Neural cell (in vitro differentiated cells): ENCODE data around the gene FBXO21.

Experiments
- EP300 ChIP-seq: fragments of 450-650 bp; conservative IDR thresholded peaks from 2 replicates; pipeline ENCODE4 v1.6.1; 2014; ENCODE audit warnings: antibody characterized with exemption, mild to moderate bottlenecking, moderate library complexity; ENCODE audit not compliant: poor library complexity, severe bottlenecking
- EZH2 ChIP-seq: fragments of 200-600, 300-800 bp; shearing (Covaris generic), sonication (generic); IDR thresholded peaks from 2 replicates; pipeline ENCODE4 v1.6.1; 2014; ENCODE audit warnings: antibody characterized with exemption, low read length, borderline replicate concordance, mild to moderate bottlenecking; ENCODE audit not compliant: insufficient read depth, poor library complexity, severe bottlenecking
- MXI1 ChIP-seq: fragments of 450-650 bp; conservative IDR thresholded peaks from 2 replicates; pipeline ENCODE4 v1.6.1; 2014; ENCODE audit warnings: antibody characterized with exemption, mild to moderate bottlenecking; ENCODE audit not compliant: poor library complexity, severe bottlenecking
- POLR2AphosphoS5 ChIP-seq: IDR thresholded peaks from 2 replicates; pipeline ENCODE4 v1.6.1; 2012
- RAD21 ChIP-seq: fragments of 450-650 bp; conservative IDR thresholded peaks from 2 replicates; pipeline ENCODE4 v1.6.1; 2014; ENCODE audit warnings: antibody characterized with exemption, mild to moderate bottlenecking, moderate library complexity
- SMC3 ChIP-seq: fragments of 450-650 bp; conservative IDR thresholded peaks from 2 replicates; pipeline ENCODE4 v1.6.1; 2014; ENCODE audit warnings: antibody characterized with exemption, mild to moderate bottlenecking, moderate library complexity; ENCODE audit not compliant: poor library complexity
- TF ChIP-seq, protein P1 (sequence below): fragments of 450-650 bp; IDR thresholded peaks from 2 replicates; pipeline ENCODE4 v1.5.1; 2014; ENCODE audit warnings: antibody characterized with exemption, mild to moderate bottlenecking, moderate library complexity; ENCODE audit not compliant: poor library complexity, severe bottlenecking
- TF ChIP-seq, protein P2 (sequence below): IDR thresholded peaks from 2 replicates; pipeline ENCODE4 v1.6.1; 2012; ENCODE audit warnings: borderline replicate concordance

DNA sequence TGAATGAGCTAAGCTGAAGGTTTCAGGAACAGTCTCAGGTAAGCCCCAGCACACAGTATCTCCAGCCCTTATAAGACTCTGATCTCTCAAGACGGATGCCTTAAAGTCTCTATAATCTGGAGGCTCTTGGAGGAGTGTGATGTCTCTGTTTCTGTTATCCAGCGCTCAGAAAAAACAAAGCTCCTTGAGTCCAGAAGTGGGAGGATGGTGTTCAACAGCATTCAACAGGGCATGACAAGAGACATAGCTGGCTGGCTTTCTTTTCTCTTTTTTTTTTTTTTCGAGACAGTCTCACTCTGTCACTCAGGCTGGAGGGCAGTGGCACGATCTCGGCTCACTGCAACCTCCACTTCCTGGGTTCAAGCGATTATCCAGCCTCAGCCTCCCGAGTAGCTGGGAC is 59.5 kb downstream of the FBXO21 start:
- TF ChIP-seq, protein P1, sequence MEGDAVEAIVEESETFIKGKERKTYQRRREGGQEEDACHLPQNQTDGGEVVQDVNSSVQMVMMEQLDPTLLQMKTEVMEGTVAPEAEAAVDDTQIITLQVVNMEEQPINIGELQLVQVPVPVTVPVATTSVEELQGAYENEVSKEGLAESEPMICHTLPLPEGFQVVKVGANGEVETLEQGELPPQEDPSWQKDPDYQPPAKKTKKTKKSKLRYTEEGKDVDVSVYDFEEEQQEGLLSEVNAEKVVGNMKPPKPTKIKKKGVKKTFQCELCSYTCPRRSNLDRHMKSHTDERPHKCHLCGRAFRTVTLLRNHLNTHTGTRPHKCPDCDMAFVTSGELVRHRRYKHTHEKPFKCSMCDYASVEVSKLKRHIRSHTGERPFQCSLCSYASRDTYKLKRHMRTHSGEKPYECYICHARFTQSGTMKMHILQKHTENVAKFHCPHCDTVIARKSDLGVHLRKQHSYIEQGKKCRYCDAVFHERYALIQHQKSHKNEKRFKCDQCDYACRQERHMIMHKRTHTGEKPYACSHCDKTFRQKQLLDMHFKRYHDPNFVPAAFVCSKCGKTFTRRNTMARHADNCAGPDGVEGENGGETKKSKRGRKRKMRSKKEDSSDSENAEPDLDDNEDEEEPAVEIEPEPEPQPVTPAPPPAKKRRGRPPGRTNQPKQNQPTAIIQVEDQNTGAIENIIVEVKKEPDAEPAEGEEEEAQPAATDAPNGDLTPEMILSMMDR = no peak
- no peak for TF ChIP-seq POLR2AphosphoS5
- TF ChIP-seq EZH2 = no peak
- TF ChIP-seq EP300 = no peak
- no peak for TF ChIP-seq RAD21
- TF ChIP-seq SMC3 = no peak
- TF ChIP-seq MXI1 = no peak
- TF ChIP-seq, protein P2, sequence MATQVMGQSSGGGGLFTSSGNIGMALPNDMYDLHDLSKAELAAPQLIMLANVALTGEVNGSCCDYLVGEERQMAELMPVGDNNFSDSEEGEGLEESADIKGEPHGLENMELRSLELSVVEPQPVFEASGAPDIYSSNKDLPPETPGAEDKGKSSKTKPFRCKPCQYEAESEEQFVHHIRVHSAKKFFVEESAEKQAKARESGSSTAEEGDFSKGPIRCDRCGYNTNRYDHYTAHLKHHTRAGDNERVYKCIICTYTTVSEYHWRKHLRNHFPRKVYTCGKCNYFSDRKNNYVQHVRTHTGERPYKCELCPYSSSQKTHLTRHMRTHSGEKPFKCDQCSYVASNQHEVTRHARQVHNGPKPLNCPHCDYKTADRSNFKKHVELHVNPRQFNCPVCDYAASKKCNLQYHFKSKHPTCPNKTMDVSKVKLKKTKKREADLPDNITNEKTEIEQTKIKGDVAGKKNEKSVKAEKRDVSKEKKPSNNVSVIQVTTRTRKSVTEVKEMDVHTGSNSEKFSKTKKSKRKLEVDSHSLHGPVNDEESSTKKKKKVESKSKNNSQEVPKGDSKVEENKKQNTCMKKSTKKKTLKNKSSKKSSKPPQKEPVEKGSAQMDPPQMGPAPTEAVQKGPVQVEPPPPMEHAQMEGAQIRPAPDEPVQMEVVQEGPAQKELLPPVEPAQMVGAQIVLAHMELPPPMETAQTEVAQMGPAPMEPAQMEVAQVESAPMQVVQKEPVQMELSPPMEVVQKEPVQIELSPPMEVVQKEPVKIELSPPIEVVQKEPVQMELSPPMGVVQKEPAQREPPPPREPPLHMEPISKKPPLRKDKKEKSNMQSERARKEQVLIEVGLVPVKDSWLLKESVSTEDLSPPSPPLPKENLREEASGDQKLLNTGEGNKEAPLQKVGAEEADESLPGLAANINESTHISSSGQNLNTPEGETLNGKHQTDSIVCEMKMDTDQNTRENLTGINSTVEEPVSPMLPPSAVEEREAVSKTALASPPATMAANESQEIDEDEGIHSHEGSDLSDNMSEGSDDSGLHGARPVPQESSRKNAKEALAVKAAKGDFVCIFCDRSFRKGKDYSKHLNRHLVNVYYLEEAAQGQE = no peak
